ENCODE data around the gene KLRC3.

DNA sequence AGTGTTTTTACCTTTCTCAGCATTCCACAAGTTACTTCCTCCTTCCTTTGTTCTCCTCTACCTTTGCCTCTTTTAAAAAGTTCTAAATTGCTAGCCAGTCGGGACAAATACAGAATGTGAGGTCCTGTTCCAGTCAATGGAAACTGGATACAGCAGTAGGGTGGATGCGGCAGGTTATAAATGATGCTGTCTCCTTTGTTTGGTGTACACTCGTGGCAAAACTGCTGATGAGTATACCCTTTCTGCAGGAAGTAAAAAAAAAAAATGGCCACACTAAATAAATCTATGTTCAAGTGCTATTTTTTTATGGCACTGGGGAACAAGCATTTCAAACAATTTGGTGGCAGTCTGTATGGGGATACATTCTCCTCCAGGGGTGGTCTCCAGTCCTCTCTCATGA is 58.1 kb downstream of the KLRC3 start:
- no peak for TF ChIP-seq POLR2A (IDR thresholded peaks at IDR 0.05)
- TF ChIP-seq, protein P1, sequence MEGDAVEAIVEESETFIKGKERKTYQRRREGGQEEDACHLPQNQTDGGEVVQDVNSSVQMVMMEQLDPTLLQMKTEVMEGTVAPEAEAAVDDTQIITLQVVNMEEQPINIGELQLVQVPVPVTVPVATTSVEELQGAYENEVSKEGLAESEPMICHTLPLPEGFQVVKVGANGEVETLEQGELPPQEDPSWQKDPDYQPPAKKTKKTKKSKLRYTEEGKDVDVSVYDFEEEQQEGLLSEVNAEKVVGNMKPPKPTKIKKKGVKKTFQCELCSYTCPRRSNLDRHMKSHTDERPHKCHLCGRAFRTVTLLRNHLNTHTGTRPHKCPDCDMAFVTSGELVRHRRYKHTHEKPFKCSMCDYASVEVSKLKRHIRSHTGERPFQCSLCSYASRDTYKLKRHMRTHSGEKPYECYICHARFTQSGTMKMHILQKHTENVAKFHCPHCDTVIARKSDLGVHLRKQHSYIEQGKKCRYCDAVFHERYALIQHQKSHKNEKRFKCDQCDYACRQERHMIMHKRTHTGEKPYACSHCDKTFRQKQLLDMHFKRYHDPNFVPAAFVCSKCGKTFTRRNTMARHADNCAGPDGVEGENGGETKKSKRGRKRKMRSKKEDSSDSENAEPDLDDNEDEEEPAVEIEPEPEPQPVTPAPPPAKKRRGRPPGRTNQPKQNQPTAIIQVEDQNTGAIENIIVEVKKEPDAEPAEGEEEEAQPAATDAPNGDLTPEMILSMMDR (IDR thresholded peaks at IDR 0.05) = no peak

Data from right lobe of liver (tissue), 4 donors.